ENCODE data around the gene SHLD2. TPM values are rescaled to one million over a fixed set of nuclear protein-coding genes. Genes with fewer than 3 reads are reported as not detected.

Gene SHLD2
- total and polyA plus RNA-seq, 2 of the 4 experiments (the other 2 are of a cell fraction): 10.6 to 19.9 TPM

GRCh38 chr10:87053577-87054181 lies 41.3 kb upstream of the SHLD2 start:
- Histone ChIP-seq H4K8ac (ENCODE audit: low read depth in 2 of 2, low read length in 2 of 2) (no peak overlapping the region), H2BK120ac (ENCODE audit: low read depth, low read length) (no peak overlapping the region), H3K4me3 (ENCODE audit: insufficient read depth, low read depth, low read length) (no peak overlapping the region), H3K18ac (ENCODE audit: low read depth, low read length) (no peak overlapping the region), H2AK5ac (ENCODE audit: low read depth, low read length) (peak overlapping the region; percentile 59; the same call in 1 of the 2 replicates), H3K4me2 (ENCODE audit: low read depth, low read length) (no peak overlapping the region), H3K56ac (ENCODE audit: extremely low read depth, insufficient read depth, low read length) (no peak overlapping the region), H2BK5ac (ENCODE audit: low read depth, low read length, poor library complexity, severe bottlenecking) (no peak overlapping the region), H3K9me1 (ENCODE audit: insufficient read depth, low read length) (peaks cover 5% of the 10 kb centered on the region), H4K91ac (ENCODE audit: insufficient read depth, low read depth, low read length) (no peak overlapping the region), H4K20me1 (ENCODE audit: insufficient read depth, low read length) (peaks cover 5% of the 10 kb centered on the region; the same call in 1 of the 2 replicates), H3K27ac (ENCODE audit: insufficient read depth, low read length) (no peak overlapping the region), H3K27me3 (ENCODE audit: control insufficient read depth, insufficient read depth, low read length) (no peaks in the 10 kb centered on the region), H2AK9ac (replicated peaks; ENCODE audit: low read depth, low read length, poor library complexity) (no peak overlapping the region), H2AFZ (replicated peaks; ENCODE audit: low read length, poor library complexity) (no peak overlapping the region), H3K23ac (ENCODE audit: low read depth, low read length) (no peak overlapping the region), H3K4me1 (ENCODE audit: control insufficient read depth, insufficient read depth, low read length) (peaks cover 9% of the 10 kb centered on the region), H3K9me3 (ENCODE audit: control insufficient read depth, insufficient read depth, low read length) (no peaks in the 10 kb centered on the region), H3K9ac (ENCODE audit: low read depth, low read length) (no peak overlapping the region), H3K36me3 (ENCODE audit: control insufficient read depth, insufficient read depth, low read length) (peaks cover 34% of the 10 kb centered on the region), H2BK20ac (ENCODE audit: low read depth, low read length) (no peak overlapping the region), H2BK15ac (ENCODE audit: low read depth, low read length) (no peak overlapping the region), H3K79me1 (ENCODE audit: low read depth in 1 of 2, low read length in 2 of 2) (peaks cover 0 to 25% of the 10 kb centered on the region in 2 experiments; a peak in 3 of 4 replicates), H3K4ac (ENCODE audit: low read depth, low read length) (no peak overlapping the region), H3K14ac (replicated peaks; ENCODE audit: low read depth, low read length) (no peak overlapping the region), H4K5ac (ENCODE audit: low read depth, low read length) (no peak overlapping the region)
- no CpG with 5 or more reads among the region's 7 CpGs for WGBS, 2 experiments (ENCODE audit: extremely low coverage in 2 of 2, insufficient read length in 1 of 2)
- intact Hi-C loops (cut with micrococcal nuclease) (no loop called here), dilution Hi-C loops (cut with HindIII; ENCODE audit: low sequenced_read_pairs, unreplicated experiment) (no loop called here), in situ Hi-C loops (cut with MboI; ENCODE audit: low sequenced_read_pairs) (no loop called here)
- CTCF ChIA-PET: interaction anchor here (0.6 to 1.2 kb wide), 3 partner anchors 87 to 137 kb away, joined by 3 to 10 read pairs (median 4); no protein-coding TSS in a partner anchor
- no peak for ATAC-seq (ENCODE audit: low read depth)
- DNase-seq: no peak
- POLR2A ChIA-PET (ENCODE audit: unreplicated experiment): no interaction called here
- TF ChIP-seq CTCF (conservative IDR thresholded peaks at IDR 0.05; ENCODE audit: low read depth, low read length) (no peak), MAFK (IDR thresholded peaks at IDR 0.05; ENCODE audit: low read depth, low read length) (no peak), CHD1 (IDR thresholded peaks at IDR 0.05; ENCODE audit: low read depth, low read length) (no peak), POLR2A (IDR thresholded peaks at IDR 0.05; ENCODE audit: low read depth, low read length) (no peak), NFE2L2 (IDR thresholded peaks at IDR 0.05; ENCODE audit: low read depth, low read length) (no peak), RAD21 (IDR thresholded peaks at IDR 0.05; ENCODE audit: low read length) (no peak), BHLHE40 (IDR thresholded peaks at IDR 0.05; ENCODE audit: low read depth, low read length) (no peak), RFX5 (IDR thresholded peaks at IDR 0.05; ENCODE audit: low read depth, low read length) (no peak), MXI1 (IDR thresholded peaks at IDR 0.05; ENCODE audit: borderline replicate concordance, low read depth, low read length) (no peak), RCOR1 (IDR thresholded peaks at IDR 0.05; ENCODE audit: insufficient replicate concordance, low read length) (no peak), CEBPB (IDR thresholded peaks at IDR 0.05; ENCODE audit: low read depth, low read length) (no peak)
- no TSS peak for BruUV-seq (replicated peaks)
